Stimulated activated CD8-positive, alpha-beta memory T cell treated with anti-CD3 and anti-CD28 coated beads, Interleukin-4, amount 100 ng/mL, for 48 hours (primary cell): Measurements from ENCODE around the gene GLIPR1.
"Not testable (repeated sequence)": the region's sequence is repeated elsewhere in the genome, so short reads cannot be mapped to it uniquely, and the experiment has no call there.

Experiments
- DNase-seq: peaks from one replicate; pipeline ENCODE4 v3.0.0-alpha.2; 2020

The GLIPR1 gene

GRCh38 chr12:75480469-75480949, at the start of gene GLIPR1:
Gene GLIPR1, plus strand, starts transcription at chr12:75480755. Its CDS starts 126 bp downstream, at chr12:75480881.
- peak; percentile 81 for DNase-seq

- DNase-seq = no peak
Observed at GRCh38 chr12:75432924-75433323, 47.6 kb upstream of the GLIPR1 start.

- DNase-seq = no peak
Observed at GRCh38 chr12:75437564-75437963, 43.0 kb upstream of the GLIPR1 start.

GRCh38 chr12:75438059-75438754, 42.3 kb upstream of the GLIPR1 start:
- DNase-seq = no peak

GRCh38 chr12:75439048-75439447, 41.5 kb upstream of the GLIPR1 start:
- DNase-seq = no peak

GRCh38 chr12:75439930-75440329, 40.6 kb upstream of the GLIPR1 start:
- no peak for DNase-seq

GRCh38 chr12:75441687-75442449, 38.7 kb upstream of the GLIPR1 start:
- not testable (repeated sequence) for DNase-seq

- not testable (repeated sequence) for DNase-seq
Observed at GRCh38 chr12:75442454-75442853, 38.1 kb upstream of the GLIPR1 start.

GRCh38 chr12:75443709-75444108, 36.8 kb upstream of the GLIPR1 start:
- DNase-seq = no peak

GRCh38 chr12:75444429-75445136, 36.0 kb upstream of the GLIPR1 start:
- no peak for DNase-seq

- DNase-seq = not testable (repeated sequence)
Observed at GRCh38 chr12:75445137-75445507, 35.4 kb upstream of the GLIPR1 start.

- DNase-seq = no peak
Observed at GRCh38 chr12:75446857-75447256, 33.7 kb upstream of the GLIPR1 start.

- DNase-seq = no peak
Observed at GRCh38 chr12:75447691-75448393, 32.7 kb upstream of the GLIPR1 start.

- no peak for DNase-seq
Observed at GRCh38 chr12:75452675-75453330, 27.8 kb upstream of the GLIPR1 start.

GRCh38 chr12:75455839-75456238, 24.7 kb upstream of the GLIPR1 start:
- DNase-seq = no peak

GRCh38 chr12:75457191-75457590, 23.4 kb upstream of the GLIPR1 start:
- DNase-seq = no peak

- DNase-seq = not testable (repeated sequence)
Observed at GRCh38 chr12:75457866-75458265, 22.7 kb upstream of the GLIPR1 start.

- DNase-seq = no peak
Observed at GRCh38 chr12:75459755-75460154, 20.8 kb upstream of the GLIPR1 start.

GRCh38 chr12:75460204-75460603, 20.4 kb upstream of the GLIPR1 start:
- no peak for DNase-seq

GRCh38 chr12:75471902-75472890, 8.4 kb upstream of the GLIPR1 start:
- DNase-seq = no peak

- DNase-seq = no peak
Observed at GRCh38 chr12:75474116-75474515, 6.4 kb upstream of the GLIPR1 start.
